IMR-90 (cell line): Measurements from ENCODE around the gene ALG8. TPM values are rescaled to one million over a fixed set of nuclear protein-coding genes. Genes with fewer than 3 reads are reported as not detected.

Experiments used
- ATAC-seq: fragments of 200-7000 bp; cut with Tn5 transposase; 2 replicates; pipeline ENCODE4 v1.9.1; 2020; ENCODE audit warnings: low read depth, mild to moderate bottlenecking, moderate library complexity
- BruUV-seq: library from RNA; stranded (reverse); fragments of 400-500 nt; replicated peaks from 2 replicates; lab custom pipeline; 2021; lab: Mats Ljungman, UMichigan
- CTCF ChIA-PET: fragments of 300-600 bp; formaldehyde crosslinking; extraction: SDS; loops from one replicate; lab custom pipeline; 2021; ENCODE audit warnings: antibody characterized with exemption; lab: Yijun Ruan, JAX
- POLR2A ChIA-PET: fragments of 300-600 bp; sonication (Branson Sonifier 250); formaldehyde crosslinking; loops from one replicate; lab custom pipeline; 2022; ENCODE audit warnings: antibody characterized with exemption; ENCODE audit not compliant: unreplicated experiment; lab: Charles Lee
- DNase-seq: peaks from one replicate; pipeline ENCODE4 v3.0.0; 2013
- H2AFZ ChIP-seq: replicated peaks from 2 replicates; pipeline ENCODE3; 2013; ENCODE audit warnings: low read length, mild to moderate bottlenecking; ENCODE audit not compliant: poor library complexity
- H2AK5ac ChIP-seq: 2 replicates; pipeline ENCODE4 v1.6.1; 2013; ENCODE audit warnings: low read depth, low read length, inconsistent platforms
- H2AK9ac ChIP-seq: replicated peaks from 2 replicates; pipeline ENCODE3; 2013; ENCODE audit warnings: mild to moderate bottlenecking, low read depth, low read length, moderate library complexity; ENCODE audit not compliant: poor library complexity
- H2BK120ac ChIP-seq: 2 replicates; pipeline ENCODE4 v1.6.1; 2013; ENCODE audit warnings: low read depth, low read length, inconsistent platforms
- H2BK15ac ChIP-seq: 3 replicates; pipeline ENCODE4 v1.6.1; 2013; ENCODE audit warnings: low read depth, low read length, inconsistent platforms
- H2BK20ac ChIP-seq: 2 replicates; pipeline ENCODE4 v1.6.1; 2013; ENCODE audit warnings: low read depth, mild to moderate bottlenecking, inconsistent platforms, low read length, moderate library complexity
- H2BK5ac ChIP-seq: 2 replicates; pipeline ENCODE4 v1.6.1; 2013; ENCODE audit warnings: mild to moderate bottlenecking, low read depth, low read length, inconsistent platforms; ENCODE audit not compliant: poor library complexity, severe bottlenecking
- H3K14ac ChIP-seq: replicated peaks from 2 replicates; pipeline ENCODE4 v1.6.1; 2013; ENCODE audit warnings: low read depth, low read length, inconsistent platforms
- H3K18ac ChIP-seq: 2 replicates; pipeline ENCODE4 v1.6.1; 2013; ENCODE audit warnings: low read depth, low read length, control low read depth
- H3K23ac ChIP-seq: 2 replicates; pipeline ENCODE4 v1.6.1; 2013; ENCODE audit warnings: low read depth, low read length, inconsistent platforms
- H3K27ac ChIP-seq: 2 replicates; pipeline ENCODE4 v1.5.1; 2013; ENCODE audit warnings: mild to moderate bottlenecking, control low read depth, low read length; ENCODE audit not compliant: insufficient read depth
- H3K27me3 ChIP-seq: 2 replicates; pipeline ENCODE4 v1.6.1; 2013; ENCODE audit warnings: low read length; ENCODE audit not compliant: control insufficient read depth, insufficient read depth
- H3K36me3 ChIP-seq: 2 replicates; pipeline ENCODE4 v1.6.1; 2013; ENCODE audit warnings: low read length, mixed read lengths; ENCODE audit not compliant: control insufficient read depth, insufficient read depth
- H3K4ac ChIP-seq: 2 replicates; pipeline ENCODE4 v1.6.1; 2013; ENCODE audit warnings: low read depth, low read length, inconsistent platforms
- H3K4me1 ChIP-seq: 2 replicates; pipeline ENCODE4 v1.6.1; 2013; ENCODE audit warnings: low read length, mixed read lengths; ENCODE audit not compliant: control insufficient read depth, insufficient read depth
- H3K4me2 ChIP-seq: 2 replicates; pipeline ENCODE4 v1.6.1; 2013; ENCODE audit warnings: low read depth, mild to moderate bottlenecking, control low read depth, low read length, moderate library complexity
- H3K4me3 ChIP-seq: 2 replicates; pipeline ENCODE4 v1.5.1; 2013; ENCODE audit warnings: low read depth, mild to moderate bottlenecking, control low read depth, low read length, moderate library complexity; ENCODE audit not compliant: insufficient read depth
- H3K56ac ChIP-seq: 2 replicates; pipeline ENCODE4 v1.6.1; 2013; ENCODE audit warnings: low read length, inconsistent platforms; ENCODE audit not compliant: insufficient read depth; ENCODE audit errors: extremely low read depth
- H3K79me1 ChIP-seq, 2 experiments: 2 replicates each; pipeline ENCODE4 v1.6.1; 2013; ENCODE audit warnings: low read length in 2 of 2, inconsistent platforms in 1 of 2, low read depth in 1 of 2
- H3K9ac ChIP-seq: 2 replicates; pipeline ENCODE4 v1.6.1; 2013; ENCODE audit warnings: low read depth, low read length, control low read depth
- H3K9me1 ChIP-seq: 2 replicates; pipeline ENCODE4 v1.6.1; 2013; ENCODE audit warnings: low read length, inconsistent platforms; ENCODE audit not compliant: insufficient read depth
- H3K9me3 ChIP-seq: 2 replicates; pipeline ENCODE4 v1.6.1; 2013; ENCODE audit warnings: low read length; ENCODE audit not compliant: control insufficient read depth, insufficient read depth
- H4K20me1 ChIP-seq: 2 replicates; pipeline ENCODE4 v1.6.1; 2013; ENCODE audit warnings: low read length, inconsistent platforms; ENCODE audit not compliant: insufficient read depth
- H4K5ac ChIP-seq: 2 replicates; pipeline ENCODE4 v1.6.1; 2013; ENCODE audit warnings: mild to moderate bottlenecking, low read depth, low read length, control low read depth
- H4K8ac ChIP-seq, 2 experiments: 2 replicates each; pipeline ENCODE4 v1.6.1; 2013; ENCODE audit warnings: low read depth in 2 of 2, low read length in 2 of 2, control low read depth in 1 of 2, inconsistent platforms in 1 of 2
- H4K91ac ChIP-seq: 2 replicates; pipeline ENCODE4 v1.6.1; 2013; ENCODE audit warnings: low read depth, low read length, inconsistent platforms; ENCODE audit not compliant: insufficient read depth
- BHLHE40 ChIP-seq: fragments of 150-350 bp; IDR thresholded peaks from 2 replicates; pipeline ENCODE4 v1.6.1; 2016; ENCODE audit warnings: mild to moderate bottlenecking, low read depth, low read length
- CEBPB ChIP-seq: IDR thresholded peaks from 2 replicates; pipeline ENCODE4 v1.6.1; 2012; ENCODE audit warnings: low read depth, low read length, improper control_type of control experiment
- CHD1 ChIP-seq: IDR thresholded peaks from 2 replicates; pipeline ENCODE4 v1.6.1; 2012; ENCODE audit warnings: low read depth, low read length, improper control_type of control experiment
- CTCF ChIP-seq: conservative IDR thresholded peaks from 2 replicates; pipeline ENCODE4 v1.5.1; 2012; ENCODE audit warnings: mild to moderate bottlenecking, low read depth, low read length, improper control_type of control experiment
- ELK1 ChIP-seq: fragments of 150-350 bp; IDR thresholded peaks from 2 replicates; pipeline ENCODE4 v1.6.1; 2016; ENCODE audit warnings: low read depth, mild to moderate bottlenecking, low read length, moderate library complexity, borderline replicate concordance
- FOS ChIP-seq: fragments of 150-350 bp; IDR thresholded peaks from 2 replicates; pipeline ENCODE4 v1.6.1; 2016; ENCODE audit warnings: low read depth, low read length
- MAFK ChIP-seq: IDR thresholded peaks from 2 replicates; pipeline ENCODE4 v1.6.1; 2012; ENCODE audit warnings: low read depth, low read length, improper control_type of control experiment
- MXI1 ChIP-seq: IDR thresholded peaks from 2 replicates; pipeline ENCODE4 v1.6.1; 2012; ENCODE audit warnings: low read depth, mild to moderate bottlenecking, low read length, moderate library complexity, borderline replicate concordance
- NFE2L2 ChIP-seq: fragments of 150-350 bp; IDR thresholded peaks from 2 replicates; pipeline ENCODE4 v1.6.1; 2016; ENCODE audit warnings: low read depth, mild to moderate bottlenecking, low read length
- POLR2A ChIP-seq: IDR thresholded peaks from 2 replicates; pipeline ENCODE4 v1.6.1; 2012; ENCODE audit warnings: mild to moderate bottlenecking, low read depth, low read length
- RAD21 ChIP-seq: IDR thresholded peaks from 2 replicates; pipeline ENCODE4 v1.6.1; 2012; ENCODE audit warnings: low read length, improper control_type of control experiment
- RCOR1 ChIP-seq: IDR thresholded peaks from 2 replicates; pipeline ENCODE4 v1.6.1; 2012; ENCODE audit warnings: mild to moderate bottlenecking, low read length, improper control_type of control experiment; ENCODE audit not compliant: insufficient replicate concordance
- RFX5 ChIP-seq: IDR thresholded peaks from 2 replicates; pipeline ENCODE4 v1.8.0; 2012; ENCODE audit warnings: low read depth, mild to moderate bottlenecking, low read length, moderate library complexity
- SMC3 ChIP-seq: fragments of 150-350 bp; IDR thresholded peaks from 2 replicates; pipeline ENCODE4 v1.6.1; 2016; ENCODE audit warnings: low read depth, mild to moderate bottlenecking, antibody characterized with exemption, low read length, moderate library complexity
- USF2 ChIP-seq: fragments of 150-350 bp; IDR thresholded peaks from 2 replicates; pipeline ENCODE4 v1.6.1; 2017; ENCODE audit warnings: mild to moderate bottlenecking, antibody characterized with exemption, low read length, low read depth
- WGBS, 2 experiments: methylation state at CpG; one replicate each; pipeline versions ENCODE4 v1.1.5 to v1.1.7; 2013; ENCODE audit warnings: missing lambda C conversion rate in 2 of 2; ENCODE audit not compliant: insufficient read length in 1 of 2; ENCODE audit errors: extremely low coverage in 2 of 2; 5-methylcytosine and 5-hydroxymethylcytosine counted together
- dilution Hi-C: fragments of 300-500 bp; cut with HindIII; formaldehyde crosslinking; loops from one replicate; pipeline ENCODE4 v1.14.3; 2018; ENCODE audit warnings: low sequenced_read_pairs; ENCODE audit not compliant: unreplicated experiment
- in situ Hi-C: fragments of 300-500 bp; cut with MboI; formaldehyde crosslinking; loops from 3 replicates; pipeline ENCODE4 v1.14.3; 2019; ENCODE audit warnings: low sequenced_read_pairs, inconsistent platforms, mixed read lengths
- intact Hi-C: fragments of 100-400 bp; cut with micrococcal nuclease; formaldehyde crosslinking; loops from 2 replicates; pipeline ENCODE4 v1.10.0; 2022
- polyA plus RNA-seq, 3 experiments: library from polyadenylated mRNA; depleted of rRNA; stranded (reverse); fragments of >200 nt; gene quantifications; 2 replicates each; pipeline ENCODE4 v1.2.3, GENCODE V29; 2012; ENCODE audit warnings: low replicate concordance in 1 of 3
- total RNA-seq: library from RNA; depleted of rRNA; stranded (reverse); fragments of >200 nt; gene quantifications from 2 replicates; pipeline ENCODE4 v1.2.3, GENCODE V29; 2012

The ALG8 gene
- total and polyA plus RNA-seq, 2 of the 4 experiments (the other 2 are of a cell fraction), result 27.8 to 31.8 TPM

GRCh38 chr11:78170874-78171549 is 31.6 kb upstream of the ALG8 start:
- POLR2A ChIA-PET, result no interaction called here
- TF ChIP-seq SMC3 (no peak), CTCF (no peak), POLR2A (no peak), NFE2L2 (no peak), RFX5 (no peak), BHLHE40 (no peak), RCOR1 (no peak), ELK1 (no peak), FOS (no peak), MXI1 (no peak), USF2 (no peak), MAFK (no peak), RAD21 (no peak), CEBPB (no peak), CHD1 (no peak)

More at GRCh38 chr11:78170874-78171549, 31.6 kb upstream of the ALG8 start:
- peaks cover 0 to 33% of the 10 kb centered on the region in 2 experiments; a peak in 2 of 4 replicates for H3K79me1 ChIP-seq
- intact Hi-C loops, result no loop called here
- H3K27me3 ChIP-seq, result no peaks in the 10 kb centered on the region
- H3K23ac ChIP-seq, result no peak overlapping the region
- no peak overlapping the region; the same call in 1 of the 2 replicates for H4K5ac ChIP-seq
- ATAC-seq (no peak), DNase-seq (no peak)
- H3K56ac ChIP-seq, result no peak overlapping the region; the same call in 1 of the 2 replicates
- 0 out of 2 replicates have a peak overlapping the region, but pooled peaks have one; percentile 39 for H3K14ac ChIP-seq
- BruUV-seq, result no TSS peak
- 0 out of 2 replicates have a peak overlapping the region, but pooled peaks have one; percentile 18 for H3K18ac ChIP-seq
- peak overlapping the region; percentile 44 for H3K4ac ChIP-seq
- peak overlapping the region; percentile 10; the same call in 1 of the 2 replicates for H3K27ac ChIP-seq
- no peak overlapping the region for H2AFZ ChIP-seq
- CTCF ChIA-PET, result no interaction called here
- H2AK9ac ChIP-seq, result peak overlapping the region; percentile 11
- peak overlapping the region; percentile 52 for H2AK5ac ChIP-seq
- no peak overlapping the region for H3K9ac ChIP-seq
- H2BK15ac ChIP-seq, result no peak overlapping the region; the same call in 2 of the 3 replicates
- H4K8ac ChIP-seq, result peak overlapping the region in 1 of 2 experiments; percentile 43; a peak in 1 of 4 replicates
- H3K4me1 ChIP-seq, result peaks cover 19% of the 10 kb centered on the region
- peaks cover 24% of the 10 kb centered on the region for H3K36me3 ChIP-seq
- peaks cover 26% of the 10 kb centered on the region for H3K9me1 ChIP-seq
- in situ Hi-C loops, result no loop called here
- no peak overlapping the region; the same call in 1 of the 2 replicates for H4K91ac ChIP-seq
- peak overlapping the region; percentile 66; the same call in 1 of the 2 replicates for H2BK120ac ChIP-seq
- 100% methylated on average over 2 of the region's 7 CpGs; no CpG with 5 or more reads in 1 of the 2 experiments for WGBS, 2 experiments
- H2BK5ac ChIP-seq, result no peak overlapping the region
- H4K20me1 ChIP-seq, result no peaks in the 10 kb centered on the region
- 0 out of 2 replicates have a peak overlapping the region, but pooled peaks have one; percentile 3 for H2BK20ac ChIP-seq
- dilution Hi-C loops, result no loop called here
- H3K9me3 ChIP-seq, result no peaks in the 10 kb centered on the region
- no peak overlapping the region for H3K4me2 ChIP-seq
- no peak overlapping the region for H3K4me3 ChIP-seq
